ENCODE measurements around the gene RUVBL1. TPM values are rescaled to one million over a fixed set of nuclear protein-coding genes. Genes with fewer than 3 reads are reported as not detected.

The RUVBL1 gene
- total and polyA plus RNA-seq, 2 donors (not counting 1 experiment from before 2014, with no cell fraction given), result 52.3 to 67.2 TPM

- DNase-seq (ENCODE audit: low read depth in 2 of 2), result no peak
- Histone ChIP-seq H3K9me3 (ENCODE audit: control insufficient read depth, insufficient read depth, low read depth, low read length) (no peaks in the 10 kb centered on the region), H3K36me3 (ENCODE audit: control insufficient read depth, insufficient read depth, low read length) (peaks cover 42% of the 10 kb centered on the region), H3K27ac (ENCODE audit: insufficient read depth, low read length) (no peak overlapping the region), H3K9ac (ENCODE audit: insufficient read depth, low read length) (no peak overlapping the region), H4K20me1 (ENCODE audit: control insufficient read depth, extremely low read depth, insufficient read depth, low read length) (no peaks in the 10 kb centered on the region), H3K4me2 (ENCODE audit: extremely low read depth, insufficient read depth, low read length) (no peak overlapping the region), H3K4me3 (replicated peaks in 1 of 4; ENCODE audit: control extremely low read depth in 1 of 4, insufficient read depth in 1 of 4, low read depth in 3 of 4, low read length in 4 of 4) (no peak overlapping the region), H3K4me1 (ENCODE audit: control insufficient read depth, extremely low read depth, insufficient read depth, low read length) (peaks cover 23% of the 10 kb centered on the region), H3K79me2 (ENCODE audit: control insufficient read depth, insufficient read depth, low read length) (peaks cover 41% of the 10 kb centered on the region), H2AFZ (ENCODE audit: low read length) (no peak overlapping the region), H3K27me3 (ENCODE audit: control insufficient read depth, insufficient read depth, low read length) (no peaks in the 10 kb centered on the region)
- TF ChIP-seq EZH2 (IDR thresholded peaks at IDR 0.05; ENCODE audit: low read length, missing control alignments), result no peak
Observed at GRCh38 chr3:128063865-128064264, 59.7 kb downstream of the RUVBL1 start.

GRCh38 chr3:128062033-128062745 is 61.4 kb downstream of the RUVBL1 start:
- DNase-seq (ENCODE audit: low read depth in 2 of 2), result no peak
- H3K27ac ChIP-seq (ENCODE audit: insufficient read depth, low read length), result peak overlapping the region; percentile 88
- TF ChIP-seq CTCF (conservative IDR thresholded peaks at IDR 0.05 in 1 of 2, IDR thresholded peaks at IDR 0.05 in 1 of 2; ENCODE audit: low read depth in 1 of 2, low read length in 2 of 2) (no peak), EZH2 (IDR thresholded peaks at IDR 0.05; ENCODE audit: low read length, missing control alignments) (no peak)
- peaks cover 34% of the 10 kb centered on the region for H3K36me3 ChIP-seq (ENCODE audit: control insufficient read depth, insufficient read depth, low read length)
- H3K9ac ChIP-seq (ENCODE audit: insufficient read depth, low read length), result no peak overlapping the region
- H3K9me3 ChIP-seq (ENCODE audit: control insufficient read depth, insufficient read depth, low read depth, low read length), result no peaks in the 10 kb centered on the region
- H3K4me2 ChIP-seq (ENCODE audit: extremely low read depth, insufficient read depth, low read length), result peak overlapping the region; percentile 26
- no peaks in the 10 kb centered on the region for H4K20me1 ChIP-seq (ENCODE audit: control insufficient read depth, extremely low read depth, insufficient read depth, low read length)
- no peak overlapping the region for H2AFZ ChIP-seq (ENCODE audit: low read length)
- no peaks in the 10 kb centered on the region for H3K27me3 ChIP-seq (ENCODE audit: control insufficient read depth, insufficient read depth, low read length)
- no peak overlapping the region for H3K4me3 ChIP-seq (replicated peaks in 1 of 4; ENCODE audit: control extremely low read depth in 1 of 4, insufficient read depth in 1 of 4, low read depth in 3 of 4, low read length in 4 of 4)
- H3K4me1 ChIP-seq (ENCODE audit: control insufficient read depth, extremely low read depth, insufficient read depth, low read length), result peaks cover 23% of the 10 kb centered on the region
- H3K79me2 ChIP-seq (ENCODE audit: control insufficient read depth, insufficient read depth, low read length), result peaks cover 42% of the 10 kb centered on the region

GRCh38 chr3:128060473-128061381 is 62.9 kb downstream of the RUVBL1 start:
- TF ChIP-seq CTCF (conservative IDR thresholded peaks at IDR 0.05 in 1 of 2, IDR thresholded peaks at IDR 0.05 in 1 of 2; ENCODE audit: low read depth in 1 of 2, low read length in 2 of 2) (peak; percentile 4 to 23), EZH2 (IDR thresholded peaks at IDR 0.05; ENCODE audit: low read length, missing control alignments) (no peak)
- Histone ChIP-seq H3K36me3 (ENCODE audit: control insufficient read depth, insufficient read depth, low read length) (peaks cover 32% of the 10 kb centered on the region), H3K9me3 (ENCODE audit: control insufficient read depth, insufficient read depth, low read depth, low read length) (no peaks in the 10 kb centered on the region), H3K4me3 (replicated peaks in 1 of 4; ENCODE audit: control extremely low read depth in 1 of 4, insufficient read depth in 1 of 4, low read depth in 3 of 4, low read length in 4 of 4) (no peak overlapping the region), H3K27ac (ENCODE audit: insufficient read depth, low read length) (peak overlapping the region; percentile 88), H4K20me1 (ENCODE audit: control insufficient read depth, extremely low read depth, insufficient read depth, low read length) (no peaks in the 10 kb centered on the region), H3K9ac (ENCODE audit: insufficient read depth, low read length) (no peak overlapping the region), H3K4me2 (ENCODE audit: extremely low read depth, insufficient read depth, low read length) (peak overlapping the region; percentile 27), H2AFZ (ENCODE audit: low read length) (no peak overlapping the region), H3K27me3 (ENCODE audit: control insufficient read depth, insufficient read depth, low read length) (no peaks in the 10 kb centered on the region), H3K79me2 (ENCODE audit: control insufficient read depth, insufficient read depth, low read length) (peaks cover 50% of the 10 kb centered on the region), H3K4me1 (ENCODE audit: control insufficient read depth, extremely low read depth, insufficient read depth, low read length) (peaks cover 23% of the 10 kb centered on the region)
- peak; percentile 95 to 99 for DNase-seq (ENCODE audit: low read depth in 2 of 2)

Data from fibroblast of lung (primary cell).